ENCODE data around the gene SSC4D. TPM values are rescaled to one million over a fixed set of nuclear protein-coding genes. Genes with fewer than 3 reads are reported as not detected.
"Not testable (repeated sequence)": the region's sequence is repeated elsewhere in the genome, so short reads cannot be mapped to it uniquely, and the experiment has no call there.

Gene SSC4D
- total RNA-seq, 1 experiment from 2014 or later = 14.8 TPM

GRCh38 chr7:76457017-76457416, 47.5 kb upstream of the SSC4D start:
- H3K4me3 Mint-ChIP-seq; H3T11ph ChIP-seq (ENCODE audit: low read length); H4K20me1 ChIP-seq (ENCODE audit: control insufficient read depth, insufficient read depth, insufficient read length); H3K23me2 ChIP-seq (ENCODE audit: insufficient read length, low read depth, low read length, poor library complexity, severe bottlenecking); H3K9me3 ChIP-seq (ENCODE audit: control insufficient read depth, low read depth, low read length); H4K8ac ChIP-seq (replicated peaks; ENCODE audit: insufficient read length, low read depth, low read length); H3K4me2 ChIP-seq (ENCODE audit: insufficient read depth, insufficient read length, low read length); H4K5ac ChIP-seq (ENCODE audit: insufficient read length, low read depth, low read length); H2BK20ac ChIP-seq (ENCODE audit: low read depth, low read length, poor library complexity, severe bottlenecking); H3K27me3 Mint-ChIP-seq (ENCODE audit: low read depth); H3K9ac ChIP-seq (ENCODE audit: extremely low read depth, insufficient read length, low read length); H3K4ac ChIP-seq (ENCODE audit: low read depth, low read length); H2AK5ac ChIP-seq (ENCODE audit: insufficient read length, low read length); H2BK12ac ChIP-seq (ENCODE audit: insufficient read length, low read depth, low read length); H3K4me1 ChIP-seq (ENCODE audit: insufficient read depth, low read length); H2BK5ac ChIP-seq (ENCODE audit: insufficient read length, low read length); H3K79me1 ChIP-seq (ENCODE audit: insufficient read depth, low read depth, low read length, poor library complexity, severe bottlenecking); H3K36me3 Mint-ChIP-seq (ENCODE audit: insufficient read depth in 1 of 3, low read depth in 3 of 3); H3K9me3 Mint-ChIP-seq; H3K23ac ChIP-seq (ENCODE audit: insufficient read length, low read depth, low read length); H3K27ac ChIP-seq (ENCODE audit: insufficient read length, low read depth, low read length); H2BK15ac ChIP-seq (ENCODE audit: low read depth, low read length); H2AFZ ChIP-seq (ENCODE audit: low read length); H3K18ac ChIP-seq (ENCODE audit: insufficient read length, low read depth, low read length); DNase-seq; H4K91ac ChIP-seq (ENCODE audit: insufficient read length, low read depth, low read length); H3K79me2 ChIP-seq (ENCODE audit: insufficient read depth, low read length); H3K27ac Mint-ChIP-seq; H3K4me1 Mint-ChIP-seq; H3K27me3 ChIP-seq (ENCODE audit: insufficient read depth, low read length); H2BK120ac ChIP-seq (ENCODE audit: low read depth, low read length, poor library complexity, severe bottlenecking); H3K14ac ChIP-seq (ENCODE audit: insufficient read depth, low read length); H3K56ac ChIP-seq (ENCODE audit: insufficient read length, low read depth, low read length): not testable (repeated sequence)
- no CpG with 5 or more reads among the region's 4 CpGs for WGBS (ENCODE audit: extremely low coverage, insufficient read length, low lambda C conversion rate)

GRCh38 chr7:76445577-76446008, 36.1 kb upstream of the SSC4D start:
- not testable (repeated sequence) for H3K23me2 ChIP-seq (ENCODE audit: insufficient read length, low read depth, low read length, poor library complexity, severe bottlenecking); H2BK20ac ChIP-seq (ENCODE audit: low read depth, low read length, poor library complexity, severe bottlenecking); H3K14ac ChIP-seq (ENCODE audit: insufficient read depth, low read length); H4K20me1 ChIP-seq (ENCODE audit: control insufficient read depth, insufficient read depth, insufficient read length); H3K27ac Mint-ChIP-seq; H2AFZ ChIP-seq (ENCODE audit: low read length); H2BK5ac ChIP-seq (ENCODE audit: insufficient read length, low read length); H3K4me1 ChIP-seq (ENCODE audit: insufficient read depth, low read length); H3K9me3 Mint-ChIP-seq; H3K4me2 ChIP-seq (ENCODE audit: insufficient read depth, insufficient read length, low read length); H3K9me3 ChIP-seq (ENCODE audit: control insufficient read depth, low read depth, low read length); H3K79me1 ChIP-seq (ENCODE audit: insufficient read depth, low read depth, low read length, poor library complexity, severe bottlenecking); H2AK5ac ChIP-seq (ENCODE audit: insufficient read length, low read length); H4K5ac ChIP-seq (ENCODE audit: insufficient read length, low read depth, low read length); H3K23ac ChIP-seq (ENCODE audit: insufficient read length, low read depth, low read length); H2BK12ac ChIP-seq (ENCODE audit: insufficient read length, low read depth, low read length); H3K36me3 Mint-ChIP-seq (ENCODE audit: insufficient read depth in 1 of 3, low read depth in 3 of 3); H3K27me3 Mint-ChIP-seq (ENCODE audit: low read depth); DNase-seq; H3K79me2 ChIP-seq (ENCODE audit: insufficient read depth, low read length); H3K9ac ChIP-seq (ENCODE audit: extremely low read depth, insufficient read length, low read length); H3K18ac ChIP-seq (ENCODE audit: insufficient read length, low read depth, low read length); H3K27me3 ChIP-seq (ENCODE audit: insufficient read depth, low read length); H3K4me1 Mint-ChIP-seq; H3K4me3 Mint-ChIP-seq; H3K27ac ChIP-seq (ENCODE audit: insufficient read length, low read depth, low read length); H3K4ac ChIP-seq (ENCODE audit: low read depth, low read length); H3T11ph ChIP-seq (ENCODE audit: low read length); H4K91ac ChIP-seq (ENCODE audit: insufficient read length, low read depth, low read length); H2BK15ac ChIP-seq (ENCODE audit: low read depth, low read length); H2BK120ac ChIP-seq (ENCODE audit: low read depth, low read length, poor library complexity, severe bottlenecking); H3K56ac ChIP-seq (ENCODE audit: insufficient read length, low read depth, low read length); H4K8ac ChIP-seq (replicated peaks; ENCODE audit: insufficient read length, low read depth, low read length)
- WGBS (ENCODE audit: extremely low coverage, insufficient read length, low lambda C conversion rate) = no CpG with 5 or more reads among the region's 5 CpGs

Measured in H9 (cell line).